ENCODE data around the gene KRT78. TPM values are rescaled to one million over a fixed set of nuclear protein-coding genes. Genes with fewer than 3 reads are reported as not detected.

KRT78 gene
- polyA plus RNA-seq, 1 donor: not detected

- no peak for DNase-seq
Observed at GRCh38 chr12:52825961-52826360, 22.8 kb downstream of the KRT78 start.

- DNase-seq: no peak
Observed at GRCh38 chr12:52824741-52825410, 23.9 kb downstream of the KRT78 start.

- DNase-seq: no peak
Observed at GRCh38 chr12:52823761-52824450, 24.9 kb downstream of the KRT78 start.

GRCh38 chr12:52822771-52823510 lies 25.9 kb downstream of the KRT78 start:
- no peak for DNase-seq

GRCh38 chr12:52821826-52822660 lies 26.8 kb downstream of the KRT78 start:
- DNase-seq: no peak

GRCh38 chr12:52821071-52821730 lies 27.6 kb downstream of the KRT78 start:
- no peak for DNase-seq

GRCh38 chr12:52820521-52820920 lies 28.3 kb downstream of the KRT78 start:
- DNase-seq: no peak

GRCh38 chr12:52819731-52820510 lies 28.9 kb downstream of the KRT78 start:
- DNase-seq: no peak

GRCh38 chr12:52818887-52819420 lies 29.8 kb downstream of the KRT78 start:
- no peak for DNase-seq

GRCh38 chr12:52818388-52818787 lies 30.4 kb downstream of the KRT78 start:
- DNase-seq: peak; percentile 14

- no peak for DNase-seq
Observed at GRCh38 chr12:52817699-52818238, 31.0 kb downstream of the KRT78 start.

GRCh38 chr12:52817003-52817698 lies 31.6 kb downstream of the KRT78 start:
- DNase-seq: no peak

- DNase-seq: no peak
Observed at GRCh38 chr12:52815676-52816588, 32.9 kb downstream of the KRT78 start.

- DNase-seq: no peak
Observed at GRCh38 chr12:52815161-52815560, 33.6 kb downstream of the KRT78 start.

GRCh38 chr12:52814710-52815155 lies 34.1 kb downstream of the KRT78 start:
- no peak for DNase-seq

- no peak for DNase-seq
Observed at GRCh38 chr12:52813885-52814709, 34.7 kb downstream of the KRT78 start, which contains the start of gene KRT4. Gene KRT4, minus strand, starts transcription at chr12:52814116. Its CDS starts 58 bp downstream, at chr12:52814058.

GRCh38 chr12:52813203-52813819 lies 35.5 kb downstream of the KRT78 start:
- no peak for DNase-seq
